Measurements from ENCODE around the gene AZIN2. TPM values are rescaled to one million over a fixed set of nuclear protein-coding genes. Genes with fewer than 3 reads are reported as not detected.

The AZIN2 gene
- total RNA-seq, 1 donor from 2014 or later = 15.1 TPM

DNA sequence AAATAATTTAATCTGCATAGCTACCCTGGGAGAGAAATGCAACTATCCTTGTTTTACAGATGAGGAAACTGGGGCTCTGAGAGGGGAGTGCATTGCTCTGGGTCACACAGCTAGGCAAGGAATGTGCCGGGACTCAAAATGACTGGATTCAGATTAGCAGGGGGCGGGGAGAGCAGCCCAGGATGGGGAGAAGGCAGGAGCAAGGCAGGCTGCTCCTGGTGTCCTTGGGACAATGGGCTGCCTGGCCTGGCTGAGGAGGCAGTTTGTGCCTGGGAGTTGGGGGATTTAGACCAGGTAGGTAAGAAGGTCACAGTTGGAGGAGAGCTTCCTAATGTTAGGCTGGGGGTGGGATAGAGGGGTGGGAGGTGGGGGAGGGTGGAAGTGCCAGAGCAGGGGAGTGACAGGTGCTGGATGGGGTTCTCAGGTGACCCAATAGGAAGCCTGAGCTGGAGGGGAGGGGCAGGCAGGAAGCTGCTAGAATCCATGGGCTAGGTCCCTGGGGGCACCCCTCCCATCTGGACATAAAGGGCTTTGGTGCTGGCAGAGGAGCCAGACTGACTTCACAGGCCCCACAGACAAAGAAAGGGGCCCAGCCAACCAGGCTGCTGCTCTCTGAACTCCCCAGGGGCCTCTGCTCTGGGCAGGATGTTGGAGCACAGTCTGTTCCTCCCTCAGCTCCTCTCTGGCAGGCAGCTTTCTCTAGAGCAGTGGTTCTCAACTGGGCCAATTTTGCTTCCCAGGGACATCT, 71.9 kb downstream of the AZIN2 start:
- H3K4me3 Mint-ChIP-seq = no peak overlapping the region
- DNase-seq (ENCODE audit: low spot score in 2 of 2, unreplicated experiment in 2 of 2) = no peak

GRCh38 chr1:33153650-33154049, 72.7 kb downstream of the AZIN2 start:
- no peak for DNase-seq (ENCODE audit: low spot score in 2 of 2, unreplicated experiment in 2 of 2)
- H3K4me1 Mint-ChIP-seq = peaks cover 36% of the 10 kb centered on the region
- peaks cover 21% of the 10 kb centered on the region for H3K36me3 Mint-ChIP-seq
- no peaks in the 10 kb centered on the region for H3K27me3 Mint-ChIP-seq (ENCODE audit: low read depth)
- H3K4me3 Mint-ChIP-seq = no peak overlapping the region
- H3K27ac Mint-ChIP-seq = no peak overlapping the region
- no peak for TF ChIP-seq CTCF (IDR thresholded peaks at IDR 0.05; ENCODE audit: unreplicated experiment)
- H3K9me3 Mint-ChIP-seq = no peaks in the 10 kb centered on the region

More for the DNA sequence above, 71.9 kb downstream of the AZIN2 start:
- TF ChIP-seq CTCF (IDR thresholded peaks at IDR 0.05; ENCODE audit: unreplicated experiment) = no peak
- H3K9me3 Mint-ChIP-seq = no peaks in the 10 kb centered on the region
- peaks cover 36% of the 10 kb centered on the region for H3K4me1 Mint-ChIP-seq
- H3K36me3 Mint-ChIP-seq = peaks cover 17% of the 10 kb centered on the region
- no peaks in the 10 kb centered on the region for H3K27me3 Mint-ChIP-seq (ENCODE audit: low read depth)
- peak overlapping the region; percentile 37 for H3K27ac Mint-ChIP-seq

GRCh38 chr1:33155877-33156538, 75.1 kb downstream of the AZIN2 start:
- H3K27ac Mint-ChIP-seq = peak overlapping the region; percentile 63
- peaks cover 21% of the 10 kb centered on the region for H3K36me3 Mint-ChIP-seq

GRCh38 chr1:33157131-33157530, 76.2 kb downstream of the AZIN2 start:
- Mint-ChIP-seq H3K27me3 (ENCODE audit: low read depth) (no peaks in the 10 kb centered on the region), H3K36me3 (peaks cover 21% of the 10 kb centered on the region), H3K9me3 (no peaks in the 10 kb centered on the region), H3K27ac (no peak overlapping the region), H3K4me3 (no peak overlapping the region), H3K4me1 (peaks cover 43% of the 10 kb centered on the region)
- TF ChIP-seq CTCF (IDR thresholded peaks at IDR 0.05; ENCODE audit: unreplicated experiment) = no peak
- DNase-seq (ENCODE audit: low spot score in 2 of 2, unreplicated experiment in 2 of 2) = no peak

More at GRCh38 chr1:33155877-33156538, 75.1 kb downstream of the AZIN2 start:
- Mint-ChIP-seq H3K4me1 (peaks cover 36% of the 10 kb centered on the region), H3K4me3 (no peak overlapping the region), H3K27me3 (ENCODE audit: low read depth) (no peaks in the 10 kb centered on the region), H3K9me3 (no peaks in the 10 kb centered on the region)
- no peak for DNase-seq (ENCODE audit: low spot score in 2 of 2, unreplicated experiment in 2 of 2)
- no peak for TF ChIP-seq CTCF (IDR thresholded peaks at IDR 0.05; ENCODE audit: unreplicated experiment)

GRCh38 chr1:33158366-33158765, 77.4 kb downstream of the AZIN2 start:
- Mint-ChIP-seq H3K27me3 (ENCODE audit: low read depth) (no peaks in the 10 kb centered on the region), H3K4me3 (no peak overlapping the region), H3K4me1 (peaks cover 47% of the 10 kb centered on the region), H3K27ac (no peak overlapping the region), H3K36me3 (peaks cover 21% of the 10 kb centered on the region), H3K9me3 (no peaks in the 10 kb centered on the region)
- TF ChIP-seq CTCF (IDR thresholded peaks at IDR 0.05; ENCODE audit: unreplicated experiment) = no peak
- no peak for DNase-seq (ENCODE audit: low spot score in 2 of 2, unreplicated experiment in 2 of 2)
